HG03469 (cell line): ENCODE measurements around the gene BCL11B.

Experiments used
- ATAC-seq: cut with Tn5 transposase; IDR thresholded peaks from one replicate; pipeline ENCODE4 v1.9.1; 2021; ENCODE audit warnings: mild to moderate bottlenecking, moderate library complexity, moderate number of reproducible peaks; ENCODE audit not compliant: unreplicated experiment

Gene BCL11B

GRCh38 chr14:99287269-99287942 lies 15.4 kb upstream of the BCL11B start:
- peak; percentile 71 for ATAC-seq

- ATAC-seq = peak; percentile 41
Measured at GRCh38 chr14:99286761-99287160, 14.8 kb upstream of the BCL11B start.

DNA sequence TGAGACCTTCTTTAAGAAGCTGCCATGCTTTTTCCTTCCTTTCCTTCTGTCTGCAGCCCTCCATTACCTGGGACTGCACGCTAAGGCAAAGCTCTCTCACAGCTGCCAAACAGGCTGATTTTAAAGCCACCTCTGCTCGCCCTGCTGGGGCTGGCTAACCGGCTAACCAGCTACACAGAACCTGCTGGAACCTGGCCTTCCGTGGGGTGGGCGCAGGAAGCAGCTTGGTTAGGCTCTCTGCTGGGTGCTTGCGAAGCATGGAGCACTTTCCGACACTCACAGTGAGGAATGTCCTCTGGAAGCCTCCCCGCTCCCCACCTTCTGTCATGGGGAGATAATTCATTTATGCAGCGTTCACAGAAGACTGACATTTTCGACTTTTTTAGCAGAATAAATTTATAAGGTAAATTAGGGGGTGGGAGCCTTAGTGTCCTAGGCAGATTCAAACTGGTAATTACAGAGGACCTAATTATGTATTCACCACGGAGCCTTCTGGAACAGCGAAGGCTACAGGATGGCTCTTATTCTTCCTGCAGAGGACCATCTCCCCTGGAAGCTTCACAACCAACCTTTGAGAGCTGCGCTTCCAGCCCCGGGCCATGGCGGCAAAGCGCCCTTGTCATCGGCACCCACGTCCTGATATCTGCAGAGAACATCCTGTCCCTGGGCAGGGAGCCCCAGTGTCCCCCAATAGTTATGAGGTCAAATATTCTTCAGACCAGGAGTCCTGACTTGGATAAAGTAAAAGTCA lies 12.4 kb upstream of the BCL11B start:
- ATAC-seq = no peak

GRCh38 chr14:99282261-99283050 lies 10.5 kb upstream of the BCL11B start:
- ATAC-seq = no peak

DNA sequence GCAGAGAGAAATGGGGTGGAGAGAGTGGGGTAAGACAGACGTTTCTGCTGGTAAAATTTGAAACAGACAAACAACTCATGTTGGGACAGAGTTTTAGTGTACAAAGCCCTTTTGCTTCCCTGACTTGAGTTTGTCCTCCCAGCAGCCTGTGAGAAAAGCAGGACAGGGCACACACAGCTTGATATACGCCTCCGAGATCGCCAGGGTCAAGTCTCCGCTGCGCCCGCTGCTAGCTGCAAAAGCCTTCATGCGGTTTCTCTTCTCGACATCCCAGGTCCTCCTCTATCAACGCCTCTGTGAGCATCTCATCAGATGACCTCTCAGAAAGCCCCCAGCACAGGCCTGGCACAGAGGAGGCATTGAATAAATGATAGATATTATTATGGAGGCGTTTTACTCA lies 9.4 kb upstream of the BCL11B start:
- no peak for ATAC-seq

GRCh38 chr14:99280852-99281251 lies 8.9 kb upstream of the BCL11B start:
- ATAC-seq = no peak

- ATAC-seq = no peak
Measured at GRCh38 chr14:99280066-99280731, 8.2 kb upstream of the BCL11B start.

- ATAC-seq = no peak
Measured at GRCh38 chr14:99278836-99279235, 6.8 kb upstream of the BCL11B start.

GRCh38 chr14:99277530-99277929 lies 5.5 kb upstream of the BCL11B start:
- ATAC-seq = no peak

DNA sequence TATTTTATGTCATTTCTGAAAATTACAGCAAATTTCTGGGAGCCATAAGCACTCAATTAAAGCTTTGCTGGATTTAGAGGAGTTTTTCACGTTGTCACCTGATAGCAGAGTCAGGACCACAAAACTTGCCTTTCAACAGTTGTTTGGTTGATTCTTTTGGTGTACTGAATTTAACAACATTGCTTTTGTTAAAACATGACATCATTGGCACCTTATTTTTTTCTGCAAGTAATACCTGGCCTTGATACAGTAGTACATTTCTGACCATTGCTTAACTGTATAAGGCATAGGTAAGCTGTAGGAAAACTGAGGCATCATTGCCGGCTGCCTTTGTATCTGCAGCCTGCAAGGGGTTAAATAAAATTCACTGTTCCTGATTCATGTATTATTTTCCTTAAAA lies 4.5 kb upstream of the BCL11B start:
- no peak for ATAC-seq

DNA sequence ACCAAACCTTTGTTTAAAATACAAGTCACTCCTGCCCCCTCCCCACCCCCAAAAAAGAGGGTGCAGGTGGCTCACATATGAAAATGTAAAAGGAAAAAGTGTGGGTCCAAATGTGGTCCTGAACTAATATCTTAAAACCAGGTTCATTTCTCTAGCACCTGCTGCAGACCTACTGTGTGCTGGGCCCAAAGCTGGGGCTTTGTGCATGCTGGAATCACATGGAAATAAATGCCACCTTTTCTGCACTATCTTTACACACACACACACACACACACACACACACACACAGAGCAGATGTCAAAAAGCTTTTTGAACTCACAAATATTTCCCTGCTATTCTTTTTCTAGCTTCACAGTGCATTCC lies 3.2 kb upstream of the BCL11B start:
- no peak for ATAC-seq

DNA sequence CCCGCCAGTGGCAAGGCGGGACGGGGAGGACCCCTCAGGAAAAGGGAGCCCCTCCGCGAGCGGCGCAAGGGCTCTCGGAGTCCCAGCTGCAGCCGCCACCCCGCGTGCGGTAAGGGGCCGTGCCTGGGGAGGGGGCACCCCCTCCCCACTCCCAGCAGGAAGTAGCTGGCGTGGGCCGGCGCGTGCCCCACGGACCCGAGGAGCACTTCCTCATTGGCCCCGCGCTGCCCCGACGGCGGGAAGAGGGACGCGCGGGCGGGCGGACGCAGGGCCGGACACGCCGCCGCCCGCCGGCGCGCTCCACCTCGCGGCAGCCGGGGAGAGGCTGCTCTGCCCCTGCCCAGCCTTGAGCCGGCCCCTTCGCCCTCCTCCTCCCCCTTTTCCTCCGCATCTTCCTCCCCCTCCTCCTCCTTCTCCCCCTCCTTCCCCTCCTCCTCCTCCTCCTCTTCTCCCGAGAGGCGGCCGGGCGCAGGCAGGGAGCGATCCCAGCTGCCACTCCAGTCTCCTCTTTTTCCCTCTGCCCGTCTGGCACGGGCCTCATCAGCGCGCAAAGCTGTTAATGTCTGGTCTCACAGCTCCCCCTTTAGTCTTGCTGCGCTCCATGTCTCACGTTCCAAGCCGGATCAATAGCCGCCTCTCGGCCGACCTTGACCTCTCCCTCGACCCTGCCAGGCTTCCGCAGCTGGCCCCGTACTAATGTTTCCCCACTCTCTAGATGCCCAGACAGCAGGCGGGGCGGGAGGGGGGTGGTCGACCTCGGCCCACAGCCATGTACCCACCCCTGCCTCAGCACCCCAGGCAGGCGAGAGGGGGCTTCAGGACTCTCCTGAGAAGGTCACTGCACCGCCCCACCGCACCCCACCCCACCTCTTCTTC lies 2.6 kb upstream of the BCL11B start:
- ATAC-seq = no peak

- no peak for ATAC-seq
Measured at GRCh38 chr14:99273766-99274345, 1.9 kb upstream of the BCL11B start.

GRCh38 chr14:99272899-99273765 lies 1.1 kb upstream of the BCL11B start:
- no peak for ATAC-seq

DNA sequence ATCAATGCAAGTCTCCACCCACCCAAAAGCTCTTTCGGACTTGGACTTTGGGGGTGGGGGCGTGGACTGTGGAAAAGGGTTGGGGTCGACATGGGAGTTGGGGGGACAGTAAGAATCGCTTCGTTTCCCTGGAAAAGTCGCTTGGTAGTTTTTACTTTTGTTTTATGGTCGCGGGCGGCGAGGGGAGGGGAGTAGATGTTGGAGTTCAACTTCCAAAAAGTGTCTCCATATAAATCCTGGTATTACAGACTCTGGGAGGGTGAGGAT lies 568 bp upstream of the BCL11B start:
- no peak for ATAC-seq

- no peak for ATAC-seq
Measured at GRCh38 chr14:99271221-99271941, 616 bp downstream of the BCL11B start.

DNA sequence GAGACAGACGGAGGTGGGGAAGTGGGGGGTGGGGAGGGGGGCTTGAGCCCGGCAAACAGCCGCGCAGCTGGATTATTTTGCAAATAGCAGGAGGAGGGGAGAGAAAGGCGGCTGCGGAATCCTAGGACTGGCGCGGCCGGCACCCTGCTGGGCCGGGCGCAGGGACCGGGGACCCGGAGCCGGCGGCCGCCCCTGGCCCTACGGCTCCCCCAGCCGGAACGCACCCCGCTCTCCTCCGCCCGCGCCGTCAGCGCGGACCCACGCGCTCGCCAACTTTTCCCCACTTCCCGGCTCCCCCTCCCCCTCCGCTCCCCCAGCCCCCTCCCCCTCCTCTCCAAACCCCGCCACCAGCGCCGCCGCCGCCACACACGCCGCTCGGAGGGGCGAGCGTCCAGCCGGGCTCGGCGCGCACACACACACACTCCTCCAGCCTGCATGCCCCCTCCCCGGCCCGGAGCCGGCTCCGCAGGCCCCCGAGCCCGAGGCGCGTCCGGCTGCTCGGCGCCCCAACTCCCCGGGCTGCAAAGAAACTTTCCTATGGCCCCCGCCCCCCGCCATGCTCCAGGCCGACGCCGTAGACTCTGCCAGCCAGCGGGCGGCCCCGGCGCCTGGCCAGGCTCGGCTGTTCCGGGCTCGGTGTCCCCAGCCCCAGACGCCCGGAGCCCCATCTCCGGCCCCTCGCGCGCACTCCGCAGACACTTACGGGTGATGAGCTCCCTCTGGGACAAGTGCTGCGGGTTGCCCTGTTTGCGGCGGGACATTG lies 1.4 kb downstream of the BCL11B start:
- ATAC-seq = no peak
